ENCODE data around the gene BTG1. TPM values are rescaled to one million over a fixed set of nuclear protein-coding genes. Genes with fewer than 3 reads are reported as not detected.

BTG1 gene
- total and polyA plus RNA-seq, 9 of the 15 experiments (the other 6 are each of a cell fraction or from before 2014, with no cell fraction given) = 3.7 to 28.6 (median 7.4) TPM

GRCh38 chr12:92145731-92146496 lies at the start of gene BTG1 (continued):
- TF ChIP-seq, protein P1, sequence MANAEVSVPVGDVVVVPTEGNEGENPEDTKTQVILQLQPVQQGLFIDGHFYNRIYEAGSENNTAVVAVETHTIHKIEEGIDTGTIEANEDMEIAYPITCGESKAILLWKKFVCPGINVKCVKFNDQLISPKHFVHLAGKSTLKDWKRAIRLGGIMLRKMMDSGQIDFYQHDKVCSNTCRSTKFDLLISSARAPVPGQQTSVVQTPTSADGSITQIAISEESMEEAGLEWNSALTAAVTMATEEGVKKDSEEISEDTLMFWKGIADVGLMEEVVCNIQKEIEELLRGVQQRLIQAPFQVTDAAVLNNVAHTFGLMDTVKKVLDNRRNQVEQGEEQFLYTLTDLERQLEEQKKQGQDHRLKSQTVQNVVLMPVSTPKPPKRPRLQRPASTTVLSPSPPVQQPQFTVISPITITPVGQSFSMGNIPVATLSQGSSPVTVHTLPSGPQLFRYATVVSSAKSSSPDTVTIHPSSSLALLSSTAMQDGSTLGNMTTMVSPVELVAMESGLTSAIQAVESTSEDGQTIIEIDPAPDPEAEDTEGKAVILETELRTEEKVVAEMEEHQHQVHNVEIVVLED (CRISPR knock-in tag; IDR thresholded peaks at IDR 0.05) = no peak
- TF ChIP-seq ZKSCAN1 (IDR thresholded peaks at IDR 0.05; ENCODE audit: low read depth, low read length) (peak; percentile 65; the same call in 1 of the 2 replicates), ZNF384 (IDR thresholded peaks at IDR 0.05; ENCODE audit: low read depth, low read length) (no peak), JUNB (CRISPR knock-in tag; conservative IDR thresholded peaks at IDR 0.05) (no peak), DLX4 (CRISPR knock-in tag; IDR thresholded peaks at IDR 0.05) (no peak), ZKSCAN3 (CRISPR knock-in tag; IDR thresholded peaks at IDR 0.05) (no peak), NRF1 (conservative IDR thresholded peaks at IDR 0.05 in 1 of 2, IDR thresholded peaks at IDR 0.05 in 1 of 2) (peak; percentile 86 to 88), ZNF518B (CRISPR knock-in tag; IDR thresholded peaks at IDR 0.05) (no peak), PHB (CRISPR knock-in tag; IDR thresholded peaks at IDR 0.05) (no peak), HNRNPH1 (optimal IDR thresholded peaks at IDR 0.05; ENCODE audit: low read depth, low read length) (no peak), TOE1 (IDR thresholded peaks at IDR 0.05; ENCODE audit: borderline replicate concordance) (peak; percentile 44; the same call in 1 of the 2 replicates), TOE1 (CRISPR knock-in tag; IDR thresholded peaks at IDR 0.05; ENCODE audit: borderline replicate concordance, low read depth) (no peak), TCF3 (CRISPR knock-in tag; IDR thresholded peaks at IDR 0.05) (0 out of 2 replicates have a peak, but pooled peaks have one; percentile 1), SMAD4 (CRISPR knock-in tag; conservative IDR thresholded peaks at IDR 0.05) (peak; percentile 11; the same call in 1 of the 2 replicates), MBD2 (IDR thresholded peaks at IDR 0.05; ENCODE audit: borderline replicate concordance, low read depth) (peak; percentile 92), CBFA2T3 (IDR thresholded peaks at IDR 0.05) (no peak), PHF8 (IDR thresholded peaks at IDR 0.05; ENCODE audit: borderline replicate concordance, low read length) (peak; percentile 79), ZNF23 (CRISPR knock-in tag; IDR thresholded peaks at IDR 0.05) (no peak), ZFX (CRISPR knock-in tag; IDR thresholded peaks at IDR 0.05) (peak; percentile 84), TBL1XR1 (IDR thresholded peaks at IDR 0.05; ENCODE audit: low read length in 2 of 2) (peak; percentile 62 to 68; a peak in 3 of 4 replicates), ZNF785 (CRISPR knock-in tag; IDR thresholded peaks at IDR 0.05) (no peak)
- TF ChIP-seq, protein P2, sequence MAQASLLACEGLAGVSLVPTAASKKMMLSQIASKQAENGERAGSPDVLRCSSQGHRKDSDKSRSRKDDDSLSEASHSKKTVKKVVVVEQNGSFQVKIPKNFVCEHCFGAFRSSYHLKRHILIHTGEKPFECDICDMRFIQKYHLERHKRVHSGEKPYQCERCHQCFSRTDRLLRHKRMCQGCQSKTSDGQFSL (CRISPR knock-in tag; IDR thresholded peaks at IDR 0.05) = peak; percentile 31; the same call in 1 of the 2 replicates
- TF ChIP-seq, protein P2 (tag; IDR thresholded peaks at IDR 0.05) = no peak

Data from K562 (cell line).